B cell (primary cell): ENCODE results near the gene TCEAL9. TPM values are rescaled to one million over a fixed set of nuclear protein-coding genes. Genes with fewer than 3 reads are reported as not detected.

Experiments
- ATAC-seq: fragments of 200-7000 bp; cut with Tn5 transposase; one replicate; pipeline ENCODE4 v1.10.0; 2021; ENCODE audit warnings: low read depth, mild to moderate bottlenecking, moderate number of reproducible peaks, moderate library complexity
- CTCF ChIA-PET: fragments of 350-600 bp; sonication (Branson Sonifier 250); formaldehyde crosslinking; loops from one replicate; lab custom pipeline; 2021; ENCODE audit warnings: antibody characterized with exemption, inconsistent platforms; lab: Charles Lee
- POLR2A ChIA-PET: fragments of 350-600 bp; sonication (Branson Sonifier 250); formaldehyde crosslinking; loops from one replicate; lab custom pipeline; 2021; ENCODE audit warnings: antibody characterized with exemption; lab: Charles Lee
- DNase-seq: peaks from one replicate; pipeline ENCODE4 v3.0.0; 2013
- H2AFZ ChIP-seq: 2 replicates; pipeline ENCODE4 v1.6.1; 2012; ENCODE audit warnings: mild to moderate bottlenecking, low read depth, low read length; ENCODE audit not compliant: insufficient read depth, poor library complexity, severe bottlenecking
- H3K27ac ChIP-seq, 2 donors: 1 replicate in 1 of 2; 2 replicates in 1 of 2; pipeline ENCODE4 v1.5.1; 2012 to 2013; ENCODE audit warnings: low read length in 2 of 2, mild to moderate bottlenecking in 2 of 2, moderate library complexity in 1 of 2
- H3K27me3 ChIP-seq, 4 experiments: fragments of 200-600 bp in 1 of 4; sonication (generic) in 1 of 4; replicated peaks in 1 of 4; 1 replicate in 2 of 4; 2 replicates in 2 of 4; pipeline versions ENCODE4 v1.6.1 to v1.7.0; 2013 to 2016; ENCODE audit warnings: low read length in 3 of 4, mild to moderate bottlenecking in 2 of 4, mixed read lengths in 1 of 4, moderate library complexity in 1 of 4; ENCODE audit not compliant: insufficient read depth in 4 of 4, control insufficient read depth in 3 of 4; ENCODE audit errors: control extremely low read depth in 1 of 4
- H3K36me3 ChIP-seq, 2 experiments: replicated peaks in 1 of 2; 1 replicate in 1 of 2; 2 replicates in 1 of 2; pipeline versions ENCODE4 v1.6.1 to v1.7.1; 2013; ENCODE audit warnings: low read length in 1 of 2; ENCODE audit not compliant: insufficient read depth in 2 of 2, control insufficient read depth in 1 of 2; ENCODE audit errors: control extremely low read depth in 1 of 2, extremely low read depth in 1 of 2
- H3K4me1 ChIP-seq, 2 donors: fragments of 200-600 bp in 1 of 2; sonication (generic) in 1 of 2; 1 replicate in 1 of 2; 2 replicates in 1 of 2; pipeline versions ENCODE4 v1.5.1 to v1.6.1; 2013 to 2017; ENCODE audit warnings: low read length in 2 of 2; ENCODE audit not compliant: control insufficient read depth in 2 of 2, insufficient read depth in 2 of 2
- H3K4me2 ChIP-seq: replicated peaks from 2 replicates; pipeline ENCODE3; 2012; ENCODE audit warnings: mild to moderate bottlenecking, low read depth, low read length; ENCODE audit not compliant: poor library complexity, severe bottlenecking
- H3K4me3 ChIP-seq, 5 experiments: fragments of 200-600 bp in 1 of 5; sonication (generic) in 1 of 5; 1 replicate in 3 of 5; 2 replicates in 2 of 5; pipeline versions ENCODE4 v1.5.1 to v1.7.0; 2011 to 2016; ENCODE audit warnings: low read length in 4 of 5, mild to moderate bottlenecking in 4 of 5, low read depth in 2 of 5, control low read depth in 1 of 5, moderate library complexity in 1 of 5; ENCODE audit not compliant: insufficient read depth in 1 of 5; ENCODE audit errors: control extremely low read depth in 1 of 5, extremely low read depth in 1 of 5
- H3K79me2 ChIP-seq: fragments of 200-600 bp; sonication (generic); one replicate; pipeline ENCODE4 v1.6.0; 2016; ENCODE audit warnings: low read length; ENCODE audit not compliant: control insufficient read depth, insufficient read depth
- H3K9ac ChIP-seq: fragments of 200-600 bp; sonication (generic); 2 replicates; pipeline ENCODE4 v1.6.1; 2017; ENCODE audit warnings: mild to moderate bottlenecking, low read length, moderate library complexity
- H3K9me3 ChIP-seq, 3 donors: one replicate each; pipeline versions ENCODE4 v1.6.1 to v1.7.1; 2013; ENCODE audit warnings: low read length in 2 of 3; ENCODE audit not compliant: control insufficient read depth in 2 of 3, insufficient read depth in 1 of 3; ENCODE audit errors: control extremely low read depth in 1 of 3
- H4K20me1 ChIP-seq: 2 replicates; pipeline ENCODE4 v1.6.0; 2012; ENCODE audit warnings: mild to moderate bottlenecking, low read length; ENCODE audit not compliant: insufficient read depth, control insufficient read depth, poor library complexity, severe bottlenecking
- H3K27ac Mint-ChIP-seq: one replicate; pipeline ENCODE4 v1.8.0; 2021; ENCODE audit warnings: mixed read lengths
- H3K27me3 Mint-ChIP-seq: one replicate; pipeline ENCODE4 v1.8.0; 2021; ENCODE audit warnings: mixed read lengths
- H3K4me1 Mint-ChIP-seq: one replicate; pipeline ENCODE4 v1.8.0; 2021; ENCODE audit warnings: mixed read lengths
- H3K4me3 Mint-ChIP-seq: one replicate; pipeline ENCODE4 v1.8.0; 2021; ENCODE audit warnings: mixed read lengths
- H3K9me3 Mint-ChIP-seq: one replicate; pipeline ENCODE4 v1.8.0; 2022; ENCODE audit warnings: mixed read lengths; ENCODE audit not compliant: insufficient read depth
- CTCF ChIP-seq: fragments of 200-600 bp; IDR thresholded peaks from one replicate; pipeline ENCODE4 v1.8.0; 2022; ENCODE audit warnings: antibody characterized with exemption, mild to moderate bottlenecking
- EZH2 ChIP-seq: IDR thresholded peaks from 2 replicates; pipeline ENCODE4 v1.6.1; 2012; ENCODE audit warnings: borderline replicate concordance, low read depth, mild to moderate bottlenecking, moderate library complexity, low read length; ENCODE audit not compliant: insufficient read depth, poor library complexity, severe bottlenecking
- WGBS: methylation state at CpG from one replicate; pipeline ENCODE4 v1.1.5; 2013; ENCODE audit warnings: missing lambda C conversion rate; ENCODE audit not compliant: insufficient coverage; 5-methylcytosine and 5-hydroxymethylcytosine counted together
- intact Hi-C: fragments of 100-400 bp; cut with micrococcal nuclease; formaldehyde crosslinking; loops from one replicate; pipeline ENCODE4 v1.10.0; 2022
- polyA plus RNA-seq: library from polyadenylated mRNA; depleted of rRNA; stranded (reverse); fragments of >200 nt; gene quantifications from 2 replicates; pipeline ENCODE4 v1.2.3, GENCODE V29; 2012
- total RNA-seq, 2 donors: library from RNA; stranded (reverse); fragments of 120-200 nt in 1 of 2; gene quantifications; 1 replicate in 1 of 2; 2 replicates in 1 of 2; pipeline versions ENCODE4 v1.2.3 to v1.2.4, GENCODE V29; 2013 to 2022

The TCEAL9 gene
- total and polyA plus RNA-seq, 2 donors (not counting 1 experiment from before 2014, with no cell fraction given): 0.34 to 0.42 TPM

DNA sequence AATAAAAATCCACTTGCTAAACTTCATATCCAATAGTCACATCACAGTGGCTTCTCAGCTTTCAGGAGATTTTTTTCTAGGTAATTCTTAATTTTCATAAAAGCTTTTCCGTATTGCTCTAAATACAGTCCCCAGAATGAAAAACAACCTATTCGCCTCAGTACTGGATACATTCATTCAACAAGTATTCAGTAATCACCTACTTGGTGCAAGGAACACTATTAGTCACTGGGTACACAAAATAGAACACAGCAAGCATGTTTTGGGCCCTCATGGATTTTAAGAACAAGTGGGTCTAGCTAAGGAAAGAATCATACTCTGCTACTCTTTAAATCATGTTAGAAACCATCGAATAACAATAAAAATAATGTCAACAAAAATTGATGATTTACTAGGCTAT is 17.3 kb downstream of the TCEAL9 start:
- Mint-ChIP-seq H3K27me3 (peaks cover 14% of the 10 kb centered on the region), H3K27ac (no peak overlapping the region), H3K9me3 (no peaks in the 10 kb centered on the region), H3K4me1 (peaks cover 7% of the 10 kb centered on the region), H3K4me3 (no peak overlapping the region)
- POLR2A ChIA-PET: no interaction called here
- Histone ChIP-seq H3K4me3 (no peak overlapping the region), H3K27me3 (peaks cover 0 to 6% (median 0%) of the 10 kb centered on the region in 4 experiments), H3K79me2 (no peaks in the 10 kb centered on the region), H3K9ac (no peak overlapping the region), H3K4me1 (peaks cover 0 to 6% of the 10 kb centered on the region in 2 donors), H3K36me3 (no peaks in the 10 kb centered on the region), H3K9me3 (no peaks in the 10 kb centered on the region), H4K20me1 (no peaks in the 10 kb centered on the region), H3K4me2 (no peak overlapping the region), H3K27ac (no peak overlapping the region), H2AFZ (no peak overlapping the region)
- ATAC-seq: no peak
- no CpG with 5 or more reads among the region's 3 CpGs for WGBS
- intact Hi-C loops: no loop called here
- no peak for TF ChIP-seq EZH2
- no peak for TF ChIP-seq CTCF
- CTCF ChIA-PET: no interaction called here
- DNase-seq: no peak

DNA sequence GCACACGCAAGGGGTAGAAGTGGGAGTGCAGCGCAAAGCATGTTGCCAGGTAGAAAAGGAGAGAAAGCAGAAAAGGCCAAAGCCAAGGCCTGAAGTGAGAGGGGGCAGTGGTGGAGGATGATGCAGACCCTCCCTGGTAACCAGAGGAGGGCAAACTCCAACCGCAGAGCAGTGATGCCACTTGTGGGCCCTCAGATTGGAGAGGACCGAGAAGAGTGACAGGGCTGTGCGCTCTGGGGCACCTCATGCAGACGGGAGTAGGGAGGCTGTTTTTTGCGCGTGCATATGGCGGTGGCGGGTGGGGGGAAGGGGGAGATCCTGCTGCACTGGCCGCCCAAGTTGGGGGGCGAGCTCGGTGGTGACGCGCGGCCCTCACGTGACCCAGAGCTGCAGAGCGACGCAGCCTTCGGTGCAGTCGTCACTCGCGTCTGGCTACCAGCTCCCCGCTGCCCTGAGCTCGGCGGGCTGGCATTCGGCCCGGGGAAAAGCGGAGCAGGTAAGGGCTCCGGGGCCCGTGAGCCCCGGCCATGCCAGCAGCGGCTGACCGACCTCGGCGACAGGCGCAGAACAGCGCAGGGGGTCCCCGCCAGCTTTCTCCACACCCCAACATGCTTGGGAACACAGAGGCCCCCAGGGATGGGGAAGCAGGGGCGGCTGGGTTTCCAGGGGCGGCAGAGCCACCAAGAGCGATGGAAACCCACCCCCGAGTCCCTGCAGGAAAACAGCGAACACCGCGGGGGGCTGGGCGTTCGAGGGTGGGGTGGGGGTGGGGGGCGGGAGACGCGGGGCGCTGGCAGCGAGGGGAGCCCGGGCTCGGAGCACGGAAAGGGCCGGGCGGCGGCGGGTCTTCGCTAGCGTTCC is 20.0 kb downstream of the TCEAL9 start, which contains the start of gene BEX3:
TSS of gene BEX3 (plus strand) at position 421 of the 861 bp plus-strand sequence. CDS start 984 bp downstream, outside the sequence.
- peak; percentile 24 for DNase-seq
- ATAC-seq: no peak
- CTCF ChIA-PET: no interaction called here
- Histone ChIP-seq H3K27ac (no peak within 1 kb of the TSS), H4K20me1 (no peaks in the 10 kb centered on the region), H3K4me1 (peaks cover 0 to 6% of the 10 kb centered on the region in 2 donors), H3K9ac (peak within 1 kb of the TSS; percentile 45), H3K4me3 (peak within 1 kb of the TSS in 4 of 5 experiments; percentile 35 to 51 (median 48)), H3K36me3 (no peaks in the 10 kb centered on the region), H3K27me3 (peaks cover 0 to 6% (median 0%) of the 10 kb centered on the region in 4 experiments), H3K4me2 (peak within 1 kb of the TSS; percentile 69), H3K9me3 (no peaks in the 10 kb centered on the region), H2AFZ (peak within 1 kb of the TSS; percentile 44), H3K79me2 (no peaks in the 10 kb centered on the region)
- Mint-ChIP-seq H3K27me3 (peaks cover 18% of the 10 kb centered on the region), H3K9me3 (no peaks in the 10 kb centered on the region), H3K4me1 (peaks cover 7% of the 10 kb centered on the region), H3K4me3 (peak within 1 kb of the TSS; percentile 75), H3K27ac (no peak within 1 kb of the TSS)
- intact Hi-C loops: no loop called here
- WGBS: under 1% methylated on average over 27 of the region's 62 CpGs
- no peak for TF ChIP-seq EZH2
- no peak for TF ChIP-seq CTCF
- POLR2A ChIA-PET: no interaction called here
